Astrocyte of the spinal cord (primary cell): ENCODE measurements around the gene MYL6B.

Source experiments
- DNase-seq: peaks from one replicate; pipeline ENCODE4 v3.0.0; 2011; ENCODE audit warnings: low read depth, low spot score
- H3K4me3 ChIP-seq: 2 replicates; pipeline ENCODE4 v1.5.1; 2011; ENCODE audit warnings: low read depth, mild to moderate bottlenecking, low read length, moderate library complexity
- CTCF ChIP-seq: IDR thresholded peaks from 2 replicates; pipeline ENCODE4 v1.5.1; 2012; ENCODE audit warnings: low read depth, mild to moderate bottlenecking, low read length, inconsistent platforms
- in situ Hi-C: cut with HindIII; loops from 2 replicates; pipeline ENCODE4 v1.10.0; 2017; ENCODE audit warnings: low sequenced_read_pairs

MYL6B gene

GRCh38 chr12:56121204-56121870 is 31.1 kb upstream of the MYL6B start:
- DNase-seq: no peak
- no peak for TF ChIP-seq CTCF
- in situ Hi-C loops: no loop called here
- H3K4me3 ChIP-seq: no peak overlapping the region

GRCh38 chr12:56122637-56123036 is 29.8 kb upstream of the MYL6B start:
- in situ Hi-C loops: no loop called here
- no peak for DNase-seq
- H3K4me3 ChIP-seq: no peak overlapping the region
- no peak for TF ChIP-seq CTCF

GRCh38 chr12:56124133-56124532 is 28.3 kb upstream of the MYL6B start:
- no peak for TF ChIP-seq CTCF
- in situ Hi-C loops: no loop called here
- no peak for DNase-seq
- H3K4me3 ChIP-seq: no peak overlapping the region

GRCh38 chr12:56126732-56127239 is 25.6 kb upstream of the MYL6B start:
- H3K4me3 ChIP-seq: no peak overlapping the region
- TF ChIP-seq CTCF: no peak
- in situ Hi-C loops: no loop called here
- no peak for DNase-seq

GRCh38 chr12:56127485-56127887 is 24.9 kb upstream of the MYL6B start:
- no peak for TF ChIP-seq CTCF
- no peak for DNase-seq
- H3K4me3 ChIP-seq: peak overlapping the region; percentile 93
- in situ Hi-C loops: no loop called here

- in situ Hi-C loops: no loop called here
- peak; percentile 100 for DNase-seq
- no peak for TF ChIP-seq CTCF
- peak within 1 kb of the TSS; percentile 93 for H3K4me3 ChIP-seq
These were observed 24.3 kb upstream of the MYL6B start, which contains the start of gene ESYT1 for GRCh38 chr12:56127888-56128669. Gene ESYT1 (plus strand): TSS chr12:56128267. CDS start chr12:56128320, 53 bp downstream.
